Measurements from ENCODE around the gene NT5DC2.
A peak's percentile ranks its signal among the peaks of the same experiment; 100 is the strongest.
"Not testable (repeated sequence)": the region's sequence is repeated elsewhere in the genome, so short reads cannot be mapped to it uniquely, and the experiment has no call there.

NT5DC2 gene

GRCh38 chr3:52537165-52537620 lies 3.5 kb upstream of the NT5DC2 start:
- DNase-seq (ENCODE audit: low read depth in 2 of 2) = no peak

- DNase-seq (ENCODE audit: low read depth in 2 of 2) = peak; percentile 96 to 97
Observed at GRCh38 chr3:52536369-52537164, 2.9 kb upstream of the NT5DC2 start, which contains the start of gene UQCC5. Gene UQCC5, plus strand, starts transcription at chr3:52536605. Its CDS starts 151 bp downstream, at chr3:52536756.

DNA sequence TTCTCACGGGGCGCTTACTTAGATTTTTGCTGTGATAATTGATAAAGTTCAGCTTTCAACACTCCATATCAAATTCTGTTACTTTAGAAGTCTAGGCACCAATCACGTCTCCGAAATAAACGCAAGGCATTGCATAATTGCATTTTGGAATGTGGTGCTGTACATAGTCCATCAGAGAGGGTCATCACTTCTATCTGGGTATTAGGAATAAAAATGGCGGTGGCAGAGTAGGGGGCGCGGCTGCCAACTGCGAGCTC lies 2.4 kb upstream of the NT5DC2 start:
- no peak for DNase-seq (ENCODE audit: low read depth in 2 of 2)

- no peak for DNase-seq (ENCODE audit: low read depth in 2 of 2)
Observed at GRCh38 chr3:52535411-52536111, 1.9 kb upstream of the NT5DC2 start.

DNA sequence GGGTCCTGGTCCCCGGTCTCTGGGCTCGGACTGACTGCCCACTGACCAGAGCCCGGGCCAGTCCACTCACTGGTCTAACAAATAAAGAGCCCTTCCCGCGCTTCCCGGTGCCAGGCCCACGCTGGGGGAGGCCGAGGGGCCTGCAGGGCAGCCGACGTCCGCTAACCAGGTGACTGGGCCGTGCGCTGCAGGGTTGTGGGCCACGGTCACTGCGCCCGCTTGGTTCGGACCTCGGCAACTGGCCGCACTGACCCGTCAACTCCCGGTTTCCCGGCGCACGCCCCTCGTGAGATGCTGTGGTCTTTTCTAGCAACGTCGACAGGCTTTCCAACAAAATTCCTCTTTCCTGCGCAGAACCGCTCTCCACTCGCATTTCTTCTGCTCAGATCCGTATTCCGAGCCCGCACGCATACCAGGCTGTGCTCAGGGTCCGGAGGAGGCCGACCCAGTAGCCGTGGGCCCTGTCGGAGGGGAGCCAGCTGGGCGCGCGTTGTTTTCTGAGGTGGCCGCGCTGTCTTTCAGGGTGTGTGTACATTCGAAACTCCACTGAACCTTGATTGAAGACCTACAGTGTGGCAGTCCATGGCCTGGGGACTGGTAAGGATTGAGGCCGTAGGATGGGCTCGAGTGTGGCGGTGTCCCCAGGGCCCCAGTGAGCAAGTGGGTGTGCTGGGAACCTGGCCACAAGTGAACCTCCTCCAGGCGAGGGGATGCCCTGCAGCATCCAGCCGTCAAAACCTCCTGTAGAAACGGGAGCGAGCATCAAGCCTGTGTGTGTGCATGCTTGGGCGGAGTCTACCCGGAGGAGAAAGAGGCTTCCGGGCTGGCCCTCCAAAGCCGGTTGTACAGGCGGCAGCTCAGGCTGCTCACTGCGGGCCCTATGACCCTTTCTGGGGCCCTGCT lies 875 bp upstream of the NT5DC2 start:
- DNase-seq (ENCODE audit: low read depth in 2 of 2) = no peak

GRCh38 chr3:52532838-52533622 lies 627 bp downstream of the NT5DC2 start:
- DNase-seq (ENCODE audit: low read depth in 2 of 2) = no peak

- no peak for DNase-seq (ENCODE audit: low read depth in 2 of 2)
Observed at GRCh38 chr3:52532517-52532837, 1.2 kb downstream of the NT5DC2 start.

- DNase-seq (ENCODE audit: low read depth in 2 of 2) = no peak
Observed at GRCh38 chr3:52531860-52532516, 1.7 kb downstream of the NT5DC2 start.

DNA sequence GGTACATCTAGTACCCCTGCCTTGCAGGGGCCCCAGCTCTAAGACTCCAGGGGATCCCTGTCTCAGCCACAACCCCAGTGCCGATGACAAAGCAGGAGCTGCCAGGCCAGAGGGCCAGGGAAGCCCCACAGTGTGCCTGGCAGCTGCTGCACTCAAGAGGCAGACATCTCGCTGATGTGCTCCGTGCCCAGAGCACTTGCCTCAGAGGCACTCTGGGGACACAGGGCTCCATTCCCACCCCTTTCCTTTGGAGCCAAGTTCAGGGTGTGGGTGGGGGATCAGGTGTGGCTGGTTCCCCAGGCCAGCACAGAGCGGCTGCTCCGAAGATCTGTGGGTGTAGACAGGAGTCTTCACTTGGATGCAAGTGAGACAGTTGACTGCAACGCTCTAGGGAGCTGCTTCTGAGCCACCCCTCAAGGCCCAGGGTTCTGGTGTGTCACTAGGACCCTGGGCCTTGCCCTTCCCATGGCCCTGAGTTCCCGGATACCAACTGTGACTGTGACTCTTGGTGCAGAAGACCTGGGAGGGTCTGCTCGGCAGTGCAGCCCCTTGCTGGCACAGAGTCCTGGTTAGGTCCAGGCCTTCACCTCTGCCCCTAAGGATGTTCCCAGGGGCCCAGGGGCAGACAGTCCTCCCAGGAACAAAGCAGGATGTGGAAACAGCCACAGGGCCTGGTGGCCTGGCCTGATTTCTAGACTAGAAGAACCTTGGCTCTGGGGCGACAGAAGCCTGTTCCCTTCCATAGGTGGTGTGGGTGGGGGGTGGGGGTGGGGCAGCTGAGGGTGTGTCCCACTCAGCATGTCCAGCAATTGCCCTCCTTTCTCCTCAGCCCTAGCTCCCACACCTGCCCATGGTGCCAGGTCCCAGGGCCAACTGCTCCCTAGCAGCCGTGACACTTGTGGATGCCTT lies 2.5 kb downstream of the NT5DC2 start:
- no peak for DNase-seq (ENCODE audit: low read depth in 2 of 2)

DNA sequence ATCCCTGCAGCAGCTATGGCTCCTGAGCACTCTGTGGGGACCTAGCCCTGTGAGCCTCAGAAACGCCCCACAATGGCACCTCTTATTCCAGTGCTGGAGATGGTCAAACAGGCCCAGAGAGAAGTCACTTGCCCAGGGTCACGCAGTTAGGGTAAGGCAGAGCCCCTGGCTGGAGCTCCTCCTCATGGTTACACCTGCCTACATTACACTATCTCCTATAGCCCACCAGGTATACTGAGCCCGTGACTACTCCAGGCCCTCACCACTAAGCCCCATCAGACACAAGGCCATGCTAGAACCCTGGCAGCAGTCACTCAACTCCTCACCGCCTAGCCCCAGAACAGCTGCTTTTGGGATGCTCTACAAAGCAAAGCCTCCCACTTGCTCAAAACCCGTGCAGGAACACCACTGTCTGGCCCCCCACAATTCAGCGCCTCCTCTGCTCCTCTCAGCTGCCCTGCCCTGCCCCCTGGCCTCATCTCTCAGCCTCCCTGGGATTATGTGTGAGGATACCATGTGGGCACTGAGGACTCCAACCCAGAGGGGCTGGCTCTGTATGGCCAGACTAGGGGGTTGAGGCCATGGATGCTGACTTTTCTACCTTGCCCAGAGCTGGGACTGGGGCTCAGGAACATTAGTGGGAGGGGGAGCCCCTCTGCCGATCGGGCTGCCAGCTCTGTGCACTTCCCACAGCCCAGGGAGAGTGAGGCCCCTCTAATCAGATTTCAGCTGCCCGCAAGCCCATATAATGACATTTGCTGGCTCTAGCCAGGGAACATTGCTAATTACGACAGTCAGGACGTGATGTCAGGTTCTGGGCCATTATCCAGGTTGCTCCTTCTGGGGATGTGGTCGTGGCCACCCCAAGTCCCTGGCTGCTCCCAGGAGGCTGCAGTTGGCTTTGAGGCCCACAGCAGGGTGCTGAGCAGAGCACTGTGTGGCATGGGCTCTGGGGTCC lies 4.0 kb downstream of the NT5DC2 start:
- no peak for DNase-seq (ENCODE audit: low read depth in 2 of 2)

DNA sequence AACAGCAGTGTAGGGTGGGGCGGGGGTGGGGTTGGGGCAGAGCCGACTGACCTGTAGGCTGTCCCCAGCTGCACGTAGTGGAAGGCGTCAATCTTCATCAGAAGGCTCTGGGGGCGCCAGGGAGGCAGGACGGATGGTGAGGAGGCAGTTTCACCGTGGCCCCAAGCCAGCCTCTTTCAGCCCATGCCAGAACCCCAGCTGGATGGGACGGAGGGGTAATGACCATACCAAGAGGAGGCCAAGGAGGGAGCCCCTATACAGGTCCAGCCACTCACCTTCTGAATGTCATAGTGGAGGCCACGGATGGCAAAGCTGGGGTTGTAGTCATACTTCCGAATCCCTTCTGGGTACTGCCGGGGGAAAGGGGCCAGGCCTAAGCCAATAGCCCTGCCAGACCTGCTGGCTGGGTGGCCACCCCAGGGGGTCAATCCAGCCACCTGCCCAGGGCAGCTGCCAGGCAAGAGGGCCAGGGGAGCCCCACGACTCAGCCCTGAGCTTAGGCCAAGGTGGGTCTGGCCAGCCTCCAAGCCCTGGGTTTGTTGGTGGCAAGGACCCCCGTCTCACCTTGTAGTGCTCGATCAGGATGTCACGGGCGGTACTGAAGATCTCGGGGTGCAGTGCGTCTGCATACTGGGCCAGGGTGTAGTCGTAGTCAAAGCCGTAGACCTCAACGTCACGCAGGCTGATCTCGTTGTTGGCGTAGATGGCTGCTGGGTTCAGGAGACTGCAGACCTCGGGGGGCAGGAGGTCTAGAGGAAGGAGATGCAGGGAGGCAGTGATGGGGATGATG lies 4.9 kb downstream of the NT5DC2 start:
- no peak for DNase-seq (ENCODE audit: low read depth in 2 of 2)

GRCh38 chr3:52527732-52528585 lies 5.7 kb downstream of the NT5DC2 start:
- no peak for DNase-seq (ENCODE audit: low read depth in 2 of 2)

DNA sequence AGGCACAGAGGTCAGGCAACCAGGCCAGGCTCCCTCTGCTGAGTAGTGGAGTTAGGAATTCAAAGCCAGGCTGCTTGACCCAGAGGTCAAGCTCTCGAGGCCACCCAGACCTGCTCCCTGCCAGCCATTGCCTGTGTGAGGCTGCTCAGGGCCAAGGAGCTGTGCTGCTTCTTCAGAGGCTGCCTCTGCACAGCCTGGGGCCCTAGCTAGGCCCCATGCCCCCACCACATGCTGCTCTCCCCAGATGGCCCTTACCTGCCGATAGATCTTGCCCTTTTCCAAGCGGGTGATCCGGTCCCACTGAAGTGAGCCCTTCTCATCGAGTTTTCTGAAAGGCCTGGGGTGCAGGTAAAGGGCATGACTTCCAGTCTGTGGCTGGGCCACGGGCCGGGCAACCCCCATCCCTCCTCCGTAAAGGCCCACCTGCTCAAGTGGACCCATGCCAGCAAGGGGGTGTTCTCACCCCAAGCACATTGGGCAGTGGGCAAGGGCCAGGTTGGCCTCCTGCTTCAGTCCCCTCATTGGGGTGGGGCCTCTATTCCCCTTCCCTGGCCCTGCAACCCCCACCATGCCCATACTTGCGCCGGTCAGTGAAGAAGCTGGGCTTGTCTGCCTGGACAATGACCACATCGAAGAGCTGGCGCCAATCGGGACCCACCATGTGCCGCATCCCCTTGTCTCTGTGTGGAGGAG lies 6.5 kb downstream of the NT5DC2 start:
- DNase-seq (ENCODE audit: low read depth in 2 of 2) = no peak

GRCh38 chr3:52526671-52527038 lies 7.0 kb downstream of the NT5DC2 start:
- not testable (repeated sequence) for DNase-seq (ENCODE audit: low read depth in 2 of 2)

GRCh38 chr3:52525680-52526561 lies 7.7 kb downstream of the NT5DC2 start:
- DNase-seq (ENCODE audit: low read depth in 2 of 2) = no peak
